ENCODE measurements around the gene FAM107B.

Gene FAM107B

GRCh38 chr10:14571866-14572507 is 202.7 kb downstream of the FAM107B start:
- peak; percentile 74 for DNase-seq

- no peak for DNase-seq
Observed at GRCh38 chr10:14570800-14571199, 203.9 kb downstream of the FAM107B start.

- DNase-seq = peak; percentile 58
Observed at GRCh38 chr10:14569274-14570060, 205.2 kb downstream of the FAM107B start.

GRCh38 chr10:14567421-14567820 is 207.3 kb downstream of the FAM107B start:
- no peak for DNase-seq

GRCh38 chr10:14566498-14566897 is 208.2 kb downstream of the FAM107B start:
- no peak for DNase-seq

GRCh38 chr10:14565199-14565598 is 209.5 kb downstream of the FAM107B start:
- DNase-seq = no peak

- peak; percentile 41 for DNase-seq
Observed at GRCh38 chr10:14564268-14564744, 210.4 kb downstream of the FAM107B start.

- DNase-seq = no peak
Observed at GRCh38 chr10:14563359-14563940, 211.2 kb downstream of the FAM107B start.

- DNase-seq = no peak
Observed at GRCh38 chr10:14563076-14563336, 211.7 kb downstream of the FAM107B start.

- DNase-seq = no peak
Observed at GRCh38 chr10:14562218-14563075, 212.2 kb downstream of the FAM107B start.

GRCh38 chr10:14560791-14561765 is 213.6 kb downstream of the FAM107B start:
- peak; percentile 64 for DNase-seq

GRCh38 chr10:14560274-14560673 is 214.4 kb downstream of the FAM107B start:
- peak; percentile 78 for DNase-seq

- no peak for DNase-seq
Observed at GRCh38 chr10:14558025-14558424, 216.7 kb downstream of the FAM107B start.

- no peak for DNase-seq
Observed at GRCh38 chr10:14557567-14557966, 217.1 kb downstream of the FAM107B start.

GRCh38 chr10:14556285-14556956 is 218.3 kb downstream of the FAM107B start:
- DNase-seq = peak; percentile 52

GRCh38 chr10:14555807-14556206 is 218.9 kb downstream of the FAM107B start:
- DNase-seq = no peak

GRCh38 chr10:14554491-14555205 is 220.0 kb downstream of the FAM107B start:
- DNase-seq = no peak

- no peak for DNase-seq
Observed at GRCh38 chr10:14554091-14554490, 220.6 kb downstream of the FAM107B start.

GRCh38 chr10:14553448-14553847 is 221.2 kb downstream of the FAM107B start:
- no peak for DNase-seq

- DNase-seq = no peak
Observed at GRCh38 chr10:14552015-14552414, 222.7 kb downstream of the FAM107B start.

Measured in CD4-positive, alpha-beta T cell treated with Interferon gamma for 1 hour (primary cell).